OCI-LY3 (cell line): ENCODE measurements around the gene VN1R5.

ENCODE experiments used
- H2AFZ ChIP-seq: fragments of 200-600, 300-600 bp; shearing (Covaris generic); 2 replicates; pipeline ENCODE4 v1.6.0; 2014; ENCODE audit warnings: antibody characterized with exemption, low read depth, low read length
- H3K27ac ChIP-seq: fragments of 200-600, 300-600 bp; sonication (generic); 2 replicates; pipeline ENCODE4 v1.5.1; 2014; ENCODE audit warnings: mild to moderate bottlenecking, low read length, moderate library complexity, mixed read lengths
- H3K27me3 ChIP-seq: fragments of 200-600, 300-600 bp; sonication (generic); 2 replicates; pipeline ENCODE4 v1.6.1; 2014; ENCODE audit warnings: low read depth, low read length, mixed read lengths
- H3K36me3 ChIP-seq: fragments of 200-600, 300-600 bp; sonication (generic); replicated peaks from 2 replicates; pipeline ENCODE3; 2014; ENCODE audit warnings: low read depth, low read length, mixed read lengths
- H3K4me1 ChIP-seq: fragments of 300-600, 200-600 bp; sonication (generic); 2 replicates; pipeline ENCODE4 v1.6.1; 2014; ENCODE audit warnings: low read length, mixed read lengths
- H3K4me2 ChIP-seq: fragments of 200-600, 300-600 bp; sonication (generic); 2 replicates; pipeline ENCODE4 v1.6.1; 2014; ENCODE audit warnings: low read length, mixed read lengths
- H3K4me3 ChIP-seq: fragments of 300-600, 200-600 bp; sonication (generic); 2 replicates; pipeline ENCODE4 v1.5.1; 2014; ENCODE audit warnings: antibody characterized with exemption, mild to moderate bottlenecking, low read length, moderate library complexity
- H3K79me2 ChIP-seq: fragments of 300-600, 200-600 bp; shearing (Covaris generic); 2 replicates; pipeline ENCODE4 v1.6.1; 2014; ENCODE audit warnings: mild to moderate bottlenecking, low read length, mixed read lengths
- H3K9ac ChIP-seq: fragments of 300-600, 200-600 bp; shearing (Covaris generic); 2 replicates; pipeline ENCODE4 v1.6.0; 2014; ENCODE audit warnings: mild to moderate bottlenecking, low read length, moderate library complexity
- H3K9me3 ChIP-seq: fragments of 200-600, 300-600 bp; shearing (Covaris generic); 2 replicates; pipeline ENCODE4 v1.6.1; 2014; ENCODE audit warnings: low read length, mixed read lengths; ENCODE audit not compliant: insufficient read depth
- H4K20me1 ChIP-seq: fragments of 200-600, 300-600 bp; sonication (generic); 2 replicates; pipeline ENCODE4 v1.6.1; 2016; ENCODE audit warnings: low read length, mixed read lengths; ENCODE audit not compliant: insufficient read depth
- EZH2phosphoT487 ChIP-seq: fragments of 200-600 bp; shearing (Covaris generic); IDR thresholded peaks from 2 replicates; pipeline ENCODE4 v1.6.1; 2018; ENCODE audit warnings: antibody characterized with exemption, mixed run types, low read depth
- TF ChIP-seq, protein P1 (sequence below): fragments of 200-600, 300-600 bp; sonication (generic); IDR thresholded peaks from 2 replicates; pipeline ENCODE4 v1.5.1; 2014; ENCODE audit warnings: antibody characterized with exemption, low read length, low read depth

The VN1R5 gene

DNA sequence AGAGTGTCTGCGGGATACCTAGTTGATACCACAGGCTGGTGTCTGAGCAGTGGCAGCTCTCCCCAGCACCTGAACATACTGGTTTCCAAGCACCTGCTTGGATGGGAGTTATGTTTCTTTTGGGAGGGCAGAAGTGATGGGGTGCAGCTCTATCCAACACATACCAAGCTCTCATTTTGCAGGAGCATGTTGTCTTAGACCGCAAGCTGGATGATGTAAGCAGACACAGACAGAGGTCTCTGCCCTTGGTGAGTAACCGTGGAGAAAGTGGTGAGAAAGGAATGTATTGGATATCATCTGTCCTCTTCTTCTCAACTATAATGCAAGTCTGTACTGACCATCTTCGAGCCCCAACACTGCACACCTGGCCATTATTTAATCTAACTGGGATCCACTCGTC, 38.4 kb downstream of the VN1R5 start:
- Histone ChIP-seq H3K36me3 (peaks cover 16% of the 10 kb centered on the region), H2AFZ (no peak overlapping the region), H3K79me2 (no peaks in the 10 kb centered on the region), H3K27ac (no peak overlapping the region), H3K9me3 (no peaks in the 10 kb centered on the region), H3K27me3 (no peaks in the 10 kb centered on the region), H3K4me1 (no peaks in the 10 kb centered on the region), H3K4me3 (no peak overlapping the region), H3K9ac (no peak overlapping the region), H4K20me1 (no peaks in the 10 kb centered on the region), H3K4me2 (no peak overlapping the region)
- no peak for TF ChIP-seq EZH2phosphoT487
- TF ChIP-seq, protein P1, sequence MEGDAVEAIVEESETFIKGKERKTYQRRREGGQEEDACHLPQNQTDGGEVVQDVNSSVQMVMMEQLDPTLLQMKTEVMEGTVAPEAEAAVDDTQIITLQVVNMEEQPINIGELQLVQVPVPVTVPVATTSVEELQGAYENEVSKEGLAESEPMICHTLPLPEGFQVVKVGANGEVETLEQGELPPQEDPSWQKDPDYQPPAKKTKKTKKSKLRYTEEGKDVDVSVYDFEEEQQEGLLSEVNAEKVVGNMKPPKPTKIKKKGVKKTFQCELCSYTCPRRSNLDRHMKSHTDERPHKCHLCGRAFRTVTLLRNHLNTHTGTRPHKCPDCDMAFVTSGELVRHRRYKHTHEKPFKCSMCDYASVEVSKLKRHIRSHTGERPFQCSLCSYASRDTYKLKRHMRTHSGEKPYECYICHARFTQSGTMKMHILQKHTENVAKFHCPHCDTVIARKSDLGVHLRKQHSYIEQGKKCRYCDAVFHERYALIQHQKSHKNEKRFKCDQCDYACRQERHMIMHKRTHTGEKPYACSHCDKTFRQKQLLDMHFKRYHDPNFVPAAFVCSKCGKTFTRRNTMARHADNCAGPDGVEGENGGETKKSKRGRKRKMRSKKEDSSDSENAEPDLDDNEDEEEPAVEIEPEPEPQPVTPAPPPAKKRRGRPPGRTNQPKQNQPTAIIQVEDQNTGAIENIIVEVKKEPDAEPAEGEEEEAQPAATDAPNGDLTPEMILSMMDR = no peak

DNA sequence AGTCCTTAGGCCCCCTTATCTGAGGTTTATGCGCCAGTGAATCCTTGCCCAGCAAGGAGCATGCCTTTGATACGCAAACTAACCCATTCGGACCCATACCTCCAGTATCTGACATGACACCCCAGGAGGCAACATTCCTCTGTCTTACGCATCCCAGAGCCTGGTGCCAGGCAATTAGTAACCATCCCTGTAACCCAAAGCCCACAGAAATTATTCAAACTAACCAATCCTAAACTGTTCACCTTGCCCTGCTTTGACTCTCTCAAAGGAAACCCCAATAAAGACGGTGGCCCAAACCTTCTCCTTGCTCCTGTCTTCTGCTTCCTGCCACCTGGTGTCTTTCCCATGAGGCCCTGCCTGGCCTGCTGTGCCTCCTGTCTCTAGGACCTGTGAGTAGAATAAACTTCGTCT, 39.4 kb downstream of the VN1R5 start:
- no peak overlapping the region for H3K9ac ChIP-seq
- H3K4me2 ChIP-seq = no peak overlapping the region
- H3K79me2 ChIP-seq = no peaks in the 10 kb centered on the region
- no peaks in the 10 kb centered on the region for H3K9me3 ChIP-seq
- H3K4me3 ChIP-seq = no peak overlapping the region
- peaks cover 26% of the 10 kb centered on the region for H3K36me3 ChIP-seq
- no peaks in the 10 kb centered on the region for H3K4me1 ChIP-seq
- no peak overlapping the region for H2AFZ ChIP-seq
- no peaks in the 10 kb centered on the region for H3K27me3 ChIP-seq
- H3K27ac ChIP-seq = no peak overlapping the region
- TF ChIP-seq EZH2phosphoT487 = no peak
- TF ChIP-seq, protein P1 = no peak
- H4K20me1 ChIP-seq = no peaks in the 10 kb centered on the region

DNA sequence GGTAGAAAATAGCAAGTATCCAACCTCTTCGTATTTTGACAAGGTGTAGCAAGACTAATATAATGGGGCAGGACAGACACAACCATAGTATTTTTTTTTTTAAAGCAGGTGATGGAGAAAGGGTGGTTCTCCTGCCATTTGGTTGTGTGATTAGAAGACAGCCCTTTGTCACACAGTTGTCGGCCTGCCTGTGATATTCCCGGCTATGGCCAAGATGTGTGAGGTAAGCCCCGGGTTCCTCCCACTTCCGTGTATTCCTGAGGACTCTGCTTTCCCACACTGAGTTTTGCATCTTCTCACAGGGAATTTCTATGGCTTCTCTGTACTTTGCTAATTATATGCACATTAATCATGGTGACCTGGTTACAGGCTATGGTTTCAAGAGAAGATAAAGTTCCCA, 39.9 kb downstream of the VN1R5 start:
- Histone ChIP-seq H2AFZ (no peak overlapping the region), H3K27me3 (no peaks in the 10 kb centered on the region), H3K4me2 (no peak overlapping the region), H3K9ac (no peak overlapping the region), H3K4me1 (no peaks in the 10 kb centered on the region), H3K9me3 (no peaks in the 10 kb centered on the region), H3K79me2 (no peaks in the 10 kb centered on the region), H4K20me1 (no peaks in the 10 kb centered on the region), H3K27ac (no peak overlapping the region), H3K36me3 (peaks cover 31% of the 10 kb centered on the region), H3K4me3 (no peak overlapping the region)
- TF ChIP-seq EZH2phosphoT487 = no peak
- TF ChIP-seq, protein P1 = no peak

DNA sequence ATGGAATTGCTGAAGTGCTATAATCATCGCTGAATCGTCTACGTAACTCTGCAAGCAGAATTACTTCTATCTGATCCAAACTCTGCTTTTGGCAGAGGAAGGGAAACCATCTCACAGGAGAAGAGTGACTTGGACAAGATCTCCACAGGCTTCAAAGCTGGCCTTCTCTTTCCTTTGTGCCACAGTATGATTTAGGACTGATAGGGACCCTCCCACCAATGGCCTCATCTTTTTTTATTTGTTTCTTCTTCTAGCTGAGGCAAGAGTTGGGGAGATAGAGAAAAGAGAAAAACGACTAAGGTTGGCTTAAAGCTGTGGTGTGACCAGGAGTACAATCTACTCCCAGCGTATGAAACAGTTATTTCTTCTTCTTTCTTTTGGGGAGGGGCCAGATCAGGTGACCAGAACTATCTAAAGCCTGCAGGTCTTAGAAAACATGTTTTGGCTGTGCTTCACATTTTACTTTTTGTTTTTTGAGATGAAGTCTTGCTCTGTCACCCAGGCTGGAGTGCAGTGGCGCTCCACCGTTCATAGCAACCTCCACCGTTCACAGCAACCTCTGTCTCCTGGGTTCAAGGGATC, 40.8 kb downstream of the VN1R5 start:
- Histone ChIP-seq H3K27ac (no peak overlapping the region), H4K20me1 (no peaks in the 10 kb centered on the region), H3K79me2 (no peaks in the 10 kb centered on the region), H3K9ac (no peak overlapping the region), H3K4me2 (no peak overlapping the region), H3K27me3 (no peaks in the 10 kb centered on the region), H3K4me1 (no peaks in the 10 kb centered on the region), H3K9me3 (no peaks in the 10 kb centered on the region), H2AFZ (no peak overlapping the region), H3K4me3 (no peak overlapping the region), H3K36me3 (peaks cover 40% of the 10 kb centered on the region)
- TF ChIP-seq, protein P1 = no peak
- no peak for TF ChIP-seq EZH2phosphoT487
